D721Med (cell line): ENCODE measurements around the gene RIPK3.

Experiments
- DNase-seq: peaks from one replicate; pipeline ENCODE4 v3.0.0; 2011; ENCODE audit warnings: low spot score; ENCODE audit not compliant: insufficient read length
- FAIRE-seq: peaks from 2 replicates; lab custom pipeline; 2011; peaks lifted over from hg19 to GRCh38; lab: Jason Lieb, UNC
- CTCF ChIP-seq: IDR thresholded peaks from 2 replicates; pipeline ENCODE4 v1.5.1; 2012; ENCODE audit warnings: mild to moderate bottlenecking, control low read depth; ENCODE audit not compliant: insufficient read depth; ENCODE audit errors: missing control alignments

The RIPK3 gene

GRCh38 chr14:24290746-24291145 is 49.0 kb downstream of the RIPK3 start:
- FAIRE-seq (no peak), DNase-seq (no peak)
- no peak for TF ChIP-seq CTCF

GRCh38 chr14:24289649-24290280 is 50.0 kb downstream of the RIPK3 start:
- DNase-seq, result no peak
- TF ChIP-seq CTCF, result no peak
- no peak for FAIRE-seq

- FAIRE-seq (no peak), DNase-seq (no peak)
- no peak for TF ChIP-seq CTCF
These were observed 52.8 kb downstream of the RIPK3 start for GRCh38 chr14:24286996-24287395.
